Measurements from ENCODE around the gene PCSK5.
A peak's percentile ranks its signal among the peaks of the same experiment; 100 is the strongest.
"Not testable (repeated sequence)": the region's sequence is repeated elsewhere in the genome, so short reads cannot be mapped to it uniquely, and the experiment has no call there.

Gene PCSK5

GRCh38 chr9:76357555-76357954 lies 467.1 kb downstream of the PCSK5 start:
- TF ChIP-seq, protein P1, sequence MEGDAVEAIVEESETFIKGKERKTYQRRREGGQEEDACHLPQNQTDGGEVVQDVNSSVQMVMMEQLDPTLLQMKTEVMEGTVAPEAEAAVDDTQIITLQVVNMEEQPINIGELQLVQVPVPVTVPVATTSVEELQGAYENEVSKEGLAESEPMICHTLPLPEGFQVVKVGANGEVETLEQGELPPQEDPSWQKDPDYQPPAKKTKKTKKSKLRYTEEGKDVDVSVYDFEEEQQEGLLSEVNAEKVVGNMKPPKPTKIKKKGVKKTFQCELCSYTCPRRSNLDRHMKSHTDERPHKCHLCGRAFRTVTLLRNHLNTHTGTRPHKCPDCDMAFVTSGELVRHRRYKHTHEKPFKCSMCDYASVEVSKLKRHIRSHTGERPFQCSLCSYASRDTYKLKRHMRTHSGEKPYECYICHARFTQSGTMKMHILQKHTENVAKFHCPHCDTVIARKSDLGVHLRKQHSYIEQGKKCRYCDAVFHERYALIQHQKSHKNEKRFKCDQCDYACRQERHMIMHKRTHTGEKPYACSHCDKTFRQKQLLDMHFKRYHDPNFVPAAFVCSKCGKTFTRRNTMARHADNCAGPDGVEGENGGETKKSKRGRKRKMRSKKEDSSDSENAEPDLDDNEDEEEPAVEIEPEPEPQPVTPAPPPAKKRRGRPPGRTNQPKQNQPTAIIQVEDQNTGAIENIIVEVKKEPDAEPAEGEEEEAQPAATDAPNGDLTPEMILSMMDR (conservative IDR thresholded peaks at IDR 0.05; ENCODE audit: low read depth, low read length) = no peak
- no peak for DNase-seq (ENCODE audit: low read depth)
- no peak overlapping the region for H3K4me3 ChIP-seq (ENCODE audit: low read depth, low read length)

DNA sequence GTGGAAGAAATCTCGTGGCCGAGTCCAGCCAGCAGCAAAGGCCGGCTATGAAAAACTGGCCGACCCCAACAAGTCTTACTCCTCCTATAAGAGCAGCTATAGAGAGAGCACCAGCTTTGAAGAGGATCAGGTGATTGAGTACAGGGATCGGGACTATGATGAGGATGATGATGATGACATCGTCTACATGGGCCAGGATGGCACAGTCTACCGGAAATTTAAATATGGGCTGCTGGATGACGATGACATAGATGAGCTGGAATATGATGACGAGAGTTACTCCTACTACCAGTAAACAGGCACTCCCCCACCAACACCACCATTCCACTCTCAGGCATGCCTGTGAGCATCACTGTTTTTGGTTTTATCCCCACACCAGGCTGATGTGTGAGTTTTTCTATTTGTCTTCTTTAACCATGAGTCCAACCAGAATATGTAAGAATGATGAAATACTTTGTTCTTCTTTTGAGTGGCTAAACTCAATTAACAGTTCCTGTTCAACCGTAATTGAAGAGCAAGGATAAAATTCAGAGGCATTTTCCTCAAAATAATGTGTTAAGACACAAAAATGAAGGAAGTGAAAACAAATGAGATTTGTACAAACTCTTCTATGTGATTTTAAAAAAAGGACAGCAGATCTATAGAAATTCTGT lies 468.3 kb downstream of the PCSK5 start:
- TF ChIP-seq, protein P1 (conservative IDR thresholded peaks at IDR 0.05; ENCODE audit: low read depth, low read length) = no peak
- DNase-seq (ENCODE audit: low read depth) = no peak
- H3K4me3 ChIP-seq (ENCODE audit: low read depth, low read length) = no peak overlapping the region

DNA sequence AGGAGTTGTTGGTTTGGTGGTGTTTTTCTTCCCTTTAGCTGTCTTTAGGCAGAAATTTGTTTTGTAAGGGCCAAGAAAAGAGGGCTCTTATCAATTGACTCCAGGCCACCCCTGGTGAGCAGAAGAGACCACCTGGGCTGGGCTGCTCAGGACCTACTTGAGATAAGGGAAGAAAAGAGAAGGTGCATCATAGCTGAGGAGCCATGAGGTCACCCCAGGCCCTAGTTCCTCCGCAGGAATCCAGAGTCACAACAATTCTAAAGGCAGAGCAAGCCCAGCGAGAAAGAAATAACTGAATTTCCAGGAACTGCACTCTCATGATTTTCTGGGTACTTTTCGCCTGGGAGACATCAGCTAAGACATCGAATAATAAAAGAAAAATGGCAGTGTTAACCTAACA lies 468.9 kb downstream of the PCSK5 start:
- TF ChIP-seq, protein P1 (conservative IDR thresholded peaks at IDR 0.05; ENCODE audit: low read depth, low read length) = no peak
- H3K4me3 ChIP-seq (ENCODE audit: low read depth, low read length) = no peak overlapping the region
- no peak for DNase-seq (ENCODE audit: low read depth)

GRCh38 chr9:76359766-76360165 lies 469.3 kb downstream of the PCSK5 start:
- TF ChIP-seq, protein P1 (conservative IDR thresholded peaks at IDR 0.05; ENCODE audit: low read depth, low read length) = no peak
- DNase-seq (ENCODE audit: low read depth) = no peak
- H3K4me3 ChIP-seq (ENCODE audit: low read depth, low read length) = no peak overlapping the region

DNA sequence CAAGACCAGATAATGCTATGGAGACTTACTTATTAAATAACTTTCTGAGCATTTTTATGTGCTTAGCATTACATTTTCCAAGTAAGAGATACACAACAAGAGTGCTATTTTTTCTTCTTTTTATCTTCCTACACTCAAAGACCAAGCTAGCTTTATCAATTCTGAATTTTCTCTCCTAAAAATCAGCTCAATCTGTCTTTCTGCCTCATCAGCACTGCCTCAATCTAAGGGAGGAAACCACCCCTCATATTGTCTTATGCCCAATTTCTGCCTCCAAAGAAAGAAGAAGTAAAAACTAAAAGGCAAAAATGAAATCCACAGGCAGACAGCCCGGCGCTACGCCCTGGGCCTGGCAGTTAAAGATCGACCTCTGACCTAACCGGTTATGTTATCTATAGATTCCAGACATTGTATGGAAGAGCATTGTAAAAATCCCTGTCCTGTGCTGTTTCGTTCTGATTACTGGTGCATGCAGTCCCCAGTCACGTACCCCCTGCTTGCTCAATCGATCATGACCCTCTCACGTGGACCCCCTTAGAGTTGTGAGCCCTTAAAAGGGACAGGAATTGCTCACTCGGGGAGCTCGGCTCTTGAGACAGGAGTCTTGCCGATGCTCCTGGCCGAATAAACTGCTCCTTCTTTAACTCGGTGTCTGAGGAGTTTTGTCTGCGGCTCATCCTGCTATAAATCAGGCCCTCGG lies 472.0 kb downstream of the PCSK5 start:
- DNase-seq (ENCODE audit: low read depth); H3K4me3 ChIP-seq (ENCODE audit: low read depth, low read length): not testable (repeated sequence)

GRCh38 chr9:76363032-76363395 lies 472.5 kb downstream of the PCSK5 start:
- no peak overlapping the region for H3K4me3 ChIP-seq (ENCODE audit: low read depth, low read length)
- DNase-seq (ENCODE audit: low read depth) = no peak
- TF ChIP-seq, protein P1 (conservative IDR thresholded peaks at IDR 0.05; ENCODE audit: low read depth, low read length) = no peak

DNA sequence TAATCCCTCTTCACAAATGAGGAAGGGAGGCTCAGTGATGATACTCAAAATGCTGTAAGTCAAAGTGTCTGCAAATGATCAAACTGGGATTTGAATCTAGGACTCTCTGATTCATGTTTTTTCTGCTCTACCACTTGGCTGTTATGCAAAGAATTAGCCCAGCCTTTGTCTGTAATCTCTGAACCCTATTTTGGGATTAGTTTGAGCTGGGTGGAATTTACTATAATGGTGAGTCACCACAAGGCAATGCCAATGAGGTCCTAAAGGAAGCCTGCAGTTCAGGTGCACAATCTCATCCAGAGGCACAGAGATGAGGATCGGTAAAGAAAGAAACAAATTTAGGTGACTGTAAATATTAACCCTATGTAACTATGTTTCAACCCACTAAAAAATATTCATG lies 474.6 kb downstream of the PCSK5 start:
- DNase-seq (ENCODE audit: low read depth) = peak; percentile 55
- H3K4me3 ChIP-seq (ENCODE audit: low read depth, low read length) = no peak overlapping the region
- TF ChIP-seq, protein P1 (conservative IDR thresholded peaks at IDR 0.05; ENCODE audit: low read depth, low read length) = no peak

Measured in choroid plexus epithelial cell (primary cell).